Measurements from ENCODE around the gene NEDD8. TPM values are rescaled to one million over a fixed set of nuclear protein-coding genes. Genes with fewer than 3 reads are reported as not detected.

NEDD8 gene
- total RNA-seq, 1 experiment from 2014 or later, result 214 TPM

DNA sequence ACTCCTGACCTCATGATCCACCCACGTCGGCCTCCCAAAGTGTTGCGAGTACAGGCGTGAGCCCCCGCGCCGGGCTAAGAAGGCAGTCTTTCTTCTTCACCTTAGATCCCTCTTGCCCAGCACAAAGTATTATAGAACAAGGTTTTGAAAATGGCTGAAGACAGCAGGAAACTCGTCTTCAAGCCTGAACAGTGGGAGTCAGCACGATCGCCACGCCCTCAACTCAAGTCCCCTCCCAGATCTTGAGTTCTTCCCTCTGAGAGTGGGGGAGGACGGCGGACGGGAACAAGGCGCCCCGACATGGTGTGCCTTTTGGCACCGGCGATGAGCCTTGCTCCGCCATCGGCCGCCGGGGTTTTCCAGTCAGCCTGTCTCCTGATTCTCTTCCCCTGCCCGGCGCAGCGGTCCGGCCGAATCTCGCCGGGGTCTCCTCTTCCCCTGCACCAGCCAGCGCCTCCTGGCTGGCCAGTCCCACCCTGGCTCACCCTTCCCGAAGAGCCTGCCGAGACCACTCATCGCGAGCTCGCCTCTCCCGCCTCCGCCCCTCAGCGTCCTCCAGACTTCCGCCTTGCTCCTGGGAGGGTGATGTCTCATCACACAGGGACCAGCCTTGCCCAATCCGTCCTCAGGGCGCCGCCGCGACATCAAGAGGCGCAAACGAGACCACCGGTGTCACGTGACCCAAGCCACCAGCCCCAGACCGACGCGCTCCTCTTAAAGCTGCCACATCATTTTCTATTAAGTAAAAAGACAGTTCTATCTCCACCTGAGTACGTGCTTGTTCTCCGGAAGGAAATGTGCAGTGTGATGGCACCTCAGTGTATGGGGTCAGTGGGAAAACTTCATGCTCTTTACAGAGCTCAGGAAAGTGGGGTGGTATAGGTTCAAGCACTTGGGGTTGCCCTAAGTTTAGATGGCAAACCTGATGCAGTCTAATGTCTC, 19.0 kb downstream of the NEDD8 start, which contains the start of gene CHMP4A:
TSS of gene CHMP4A (minus strand) at position 565 of the 942 bp plus-strand sequence. CDS start at position 516, 49 bp downstream.
- H3T11ph ChIP-seq (ENCODE audit: low read length), result no peak within 1 kb of the TSS
- peak within 1 kb of the TSS; percentile 93 for H3K18ac ChIP-seq (ENCODE audit: insufficient read length, low read depth, low read length)
- Mint-ChIP-seq H3K36me3 (ENCODE audit: insufficient read depth in 1 of 3, low read depth in 3 of 3) (peaks cover 13 to 43% (median 32%) of the 10 kb centered on the region in 3 experiments; a peak in 6 of 7 replicates), H3K4me1 (peaks cover 18 to 26% of the 10 kb centered on the region in 2 experiments), H3K27me3 (ENCODE audit: low read depth) (no peaks in the 10 kb centered on the region; the same call in 1 of the 2 replicates), H3K27ac (peak within 1 kb of the TSS; percentile 88 to 100 (median 100)), H3K4me3 (peak within 1 kb of the TSS; percentile 91 to 96), H3K9me3 (no peaks in the 10 kb centered on the region; a peak in 1 of 5 replicates)
- TF ChIP-seq, protein P1, sequence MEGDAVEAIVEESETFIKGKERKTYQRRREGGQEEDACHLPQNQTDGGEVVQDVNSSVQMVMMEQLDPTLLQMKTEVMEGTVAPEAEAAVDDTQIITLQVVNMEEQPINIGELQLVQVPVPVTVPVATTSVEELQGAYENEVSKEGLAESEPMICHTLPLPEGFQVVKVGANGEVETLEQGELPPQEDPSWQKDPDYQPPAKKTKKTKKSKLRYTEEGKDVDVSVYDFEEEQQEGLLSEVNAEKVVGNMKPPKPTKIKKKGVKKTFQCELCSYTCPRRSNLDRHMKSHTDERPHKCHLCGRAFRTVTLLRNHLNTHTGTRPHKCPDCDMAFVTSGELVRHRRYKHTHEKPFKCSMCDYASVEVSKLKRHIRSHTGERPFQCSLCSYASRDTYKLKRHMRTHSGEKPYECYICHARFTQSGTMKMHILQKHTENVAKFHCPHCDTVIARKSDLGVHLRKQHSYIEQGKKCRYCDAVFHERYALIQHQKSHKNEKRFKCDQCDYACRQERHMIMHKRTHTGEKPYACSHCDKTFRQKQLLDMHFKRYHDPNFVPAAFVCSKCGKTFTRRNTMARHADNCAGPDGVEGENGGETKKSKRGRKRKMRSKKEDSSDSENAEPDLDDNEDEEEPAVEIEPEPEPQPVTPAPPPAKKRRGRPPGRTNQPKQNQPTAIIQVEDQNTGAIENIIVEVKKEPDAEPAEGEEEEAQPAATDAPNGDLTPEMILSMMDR (conservative IDR thresholded peaks at IDR 0.05), result peak; percentile 27; the same call in 1 of the 3 replicates
- H3K9ac ChIP-seq (ENCODE audit: extremely low read depth, insufficient read length, low read length), result peak within 1 kb of the TSS; percentile 93
- no peaks in the 10 kb centered on the region for H3K79me2 ChIP-seq (ENCODE audit: insufficient read depth, low read length)
- peak; percentile 99 for DNase-seq
- peak within 1 kb of the TSS; percentile 94 for H3K14ac ChIP-seq (ENCODE audit: insufficient read depth, low read length)
- H4K8ac ChIP-seq (replicated peaks; ENCODE audit: insufficient read length, low read depth, low read length), result no peak within 1 kb of the TSS
- H2BK120ac ChIP-seq (ENCODE audit: low read depth, low read length, poor library complexity, severe bottlenecking), result peak within 1 kb of the TSS; percentile 63
- peak within 1 kb of the TSS; percentile 60 for H3K56ac ChIP-seq (ENCODE audit: insufficient read length, low read depth, low read length)
- no peak within 1 kb of the TSS for H2AFZ ChIP-seq (ENCODE audit: low read length)
- peak within 1 kb of the TSS; percentile 67 for H3K4me2 ChIP-seq (ENCODE audit: insufficient read depth, insufficient read length, low read length)
- no peaks in the 10 kb centered on the region for H3K9me3 ChIP-seq (ENCODE audit: control insufficient read depth, low read depth, low read length)
- peaks cover 11% of the 10 kb centered on the region for H3K23me2 ChIP-seq (ENCODE audit: insufficient read length, low read depth, low read length, poor library complexity, severe bottlenecking)
- no peak within 1 kb of the TSS for H3K23ac ChIP-seq (ENCODE audit: insufficient read length, low read depth, low read length)
- no peaks in the 10 kb centered on the region for H3K4me1 ChIP-seq (ENCODE audit: insufficient read depth, low read length)
- H3K79me1 ChIP-seq (ENCODE audit: insufficient read depth, low read depth, low read length, poor library complexity, severe bottlenecking), result no peaks in the 10 kb centered on the region
- H3K27ac ChIP-seq (ENCODE audit: insufficient read length, low read depth, low read length), result peak within 1 kb of the TSS; percentile 41
- no peak within 1 kb of the TSS for H4K91ac ChIP-seq (ENCODE audit: insufficient read length, low read depth, low read length)
- H3K4ac ChIP-seq (ENCODE audit: low read depth, low read length), result peak within 1 kb of the TSS; percentile 49; the same call in 1 of the 2 replicates
- WGBS (ENCODE audit: extremely low coverage, insufficient read length, low lambda C conversion rate), result no CpG with 5 or more reads among the region's 53 CpGs
- H2BK20ac ChIP-seq (ENCODE audit: low read depth, low read length, poor library complexity, severe bottlenecking), result no peak within 1 kb of the TSS
- no peak within 1 kb of the TSS for H2AK5ac ChIP-seq (ENCODE audit: insufficient read length, low read length)
- no peak within 1 kb of the TSS for H2BK15ac ChIP-seq (ENCODE audit: low read depth, low read length)
- H2BK5ac ChIP-seq (ENCODE audit: insufficient read length, low read length), result peak within 1 kb of the TSS; percentile 61
- no peaks in the 10 kb centered on the region for H3K27me3 ChIP-seq (ENCODE audit: insufficient read depth, low read length)
- H4K5ac ChIP-seq (ENCODE audit: insufficient read length, low read depth, low read length), result no peak within 1 kb of the TSS
- no peaks in the 10 kb centered on the region for H4K20me1 ChIP-seq (ENCODE audit: control insufficient read depth, insufficient read depth, insufficient read length)
- H2BK12ac ChIP-seq (ENCODE audit: insufficient read length, low read depth, low read length), result no peak within 1 kb of the TSS
